GM12878 (cell line): ENCODE data around the gene MID2. TPM values are rescaled to one million over a fixed set of nuclear protein-coding genes. Genes with fewer than 3 reads are reported as not detected.

ENCODE experiments used
- ATAC-seq: fragments of 200-7000 bp; cut with Tn5 transposase; 3 replicates; pipeline ENCODE4 v1.9.1; 2020; ENCODE audit warnings: mild to moderate bottlenecking, moderate library complexity
- BruUV-seq: library from RNA; stranded (reverse); fragments of 400-500 nt; replicated peaks from 2 replicates; lab custom pipeline; 2021; lab: Mats Ljungman, UMichigan
- CTCF ChIA-PET: fragments of 300-600 bp; sonication (Branson Sonifier 250); formaldehyde crosslinking; extraction: SDS; loops from one replicate; lab custom pipeline; 2021; ENCODE audit warnings: inconsistent platforms; lab: Yijun Ruan, JAX
- POLR2A ChIA-PET: fragments of 350-600 bp; formaldehyde crosslinking; extraction: SDS; loops from one replicate; lab custom pipeline; 2021; ENCODE audit warnings: inconsistent platforms; lab: Charles Lee
- RAD21 ChIA-PET: fragments of 300-600 bp; sonication (Branson Sonifier 250); formaldehyde crosslinking; loops from one replicate; lab custom pipeline; 2023; ENCODE audit warnings: antibody characterized with exemption; ENCODE audit not compliant: unreplicated experiment; lab: Charles Lee
- SMC1A ChIA-PET: fragments of 300-600 bp; sonication (Branson Sonifier 250); formaldehyde crosslinking; loops from one replicate; lab custom pipeline; 2023; ENCODE audit not compliant: unreplicated experiment, uncharacterized antibody; lab: Charles Lee
- DNase-seq: peaks from one replicate; pipeline ENCODE4 v3.0.0-alpha.2; 2011; ENCODE audit warnings: low read depth, low spot score
- FAIRE-seq: peaks from 3 replicates; lab custom pipeline; 2011; peaks lifted over from hg19 to GRCh38; lab: Jason Lieb, UNC
- H2AFZ ChIP-seq: 2 replicates; pipeline ENCODE4 v1.6.0; 2011; ENCODE audit warnings: low read depth, low read length, control low read depth; ENCODE audit not compliant: control insufficient read depth
- H3K27ac ChIP-seq: 2 replicates; pipeline ENCODE4 v1.5.1; 2011; ENCODE audit warnings: control low read depth; ENCODE audit not compliant: control insufficient read depth, insufficient read depth
- H3K27me3 ChIP-seq, 2 experiments: replicated peaks in 1 of 2; 2 replicates each; pipeline versions ENCODE4 v1.6.0 to v1.6.1; 2011; ENCODE audit warnings: low read length in 1 of 2; ENCODE audit not compliant: control insufficient read depth in 2 of 2, insufficient read depth in 2 of 2
- H3K36me3 ChIP-seq, 2 experiments: 2 replicates each; pipeline ENCODE4 v1.5.1; 2011; ENCODE audit warnings: low read length in 1 of 2; ENCODE audit not compliant: control insufficient read depth in 2 of 2, insufficient read depth in 2 of 2
- H3K4me1 ChIP-seq: 2 replicates; pipeline ENCODE4 v1.6.1; 2011; ENCODE audit warnings: mild to moderate bottlenecking, low read length, moderate library complexity, mixed read lengths; ENCODE audit not compliant: control insufficient read depth, insufficient read depth
- H3K4me2 ChIP-seq: 2 replicates; pipeline ENCODE4 v1.6.0; 2011; ENCODE audit warnings: control low read depth; ENCODE audit not compliant: control insufficient read depth, insufficient read depth
- H3K4me3 ChIP-seq: fragments of 200-600 bp; sonication (generic); 2 replicates; pipeline ENCODE4 v1.5.1; 2016
- H3K79me2 ChIP-seq: 2 replicates; pipeline ENCODE4 v1.6.0; 2011; ENCODE audit warnings: low read length; ENCODE audit not compliant: control insufficient read depth, insufficient read depth
- H3K9ac ChIP-seq: 2 replicates; pipeline ENCODE4 v1.8.0; 2011; ENCODE audit warnings: low read length, control low read depth, mixed read lengths; ENCODE audit not compliant: control insufficient read depth, insufficient read depth
- H3K9me3 ChIP-seq: replicated peaks from 3 replicates; pipeline ENCODE4 v1.5.1; 2011; ENCODE audit warnings: mild to moderate bottlenecking, low read length; ENCODE audit not compliant: control insufficient read depth, insufficient read depth
- H4K20me1 ChIP-seq: 2 replicates; pipeline ENCODE4 v1.6.0; 2011; ENCODE audit not compliant: control insufficient read depth, insufficient read depth
- ASH2L ChIP-seq: fragments of 300-600, 200-600 bp; sonication (generic); IDR thresholded peaks from 2 replicates; pipeline ENCODE4 v1.6.1; 2017; ENCODE audit warnings: low read depth, mild to moderate bottlenecking, borderline replicate concordance
- BMI1 ChIP-seq: fragments of 450-650 bp; IDR thresholded peaks from 2 replicates; pipeline ENCODE4 v1.6.1; 2016; ENCODE audit warnings: mild to moderate bottlenecking, moderate library complexity, borderline replicate concordance
- CREB1 ChIP-seq: IDR thresholded peaks from 2 replicates; pipeline ENCODE4 v1.6.1; 2012; ENCODE audit warnings: low read depth, mild to moderate bottlenecking, inconsistent platforms
- EED ChIP-seq: sonication (generic); IDR thresholded peaks from 2 replicates; pipeline ENCODE4 v1.6.1; 2016; ENCODE audit warnings: antibody characterized with exemption, low read depth
- NKRF ChIP-seq: fragments of 450-650 bp; conservative IDR thresholded peaks from 2 replicates; pipeline ENCODE4 v1.6.1; 2017; ENCODE audit warnings: mild to moderate bottlenecking, moderate library complexity
- RFX5 ChIP-seq: IDR thresholded peaks from 2 replicates; pipeline ENCODE4 v1.6.1; 2011; ENCODE audit warnings: low read depth, low read length, improper control_type of control experiment
- TCF3 ChIP-seq: IDR thresholded peaks from 2 replicates; pipeline ENCODE4 v1.6.1; 2012; ENCODE audit warnings: low read depth, mild to moderate bottlenecking, low read length, borderline replicate concordance; ENCODE audit not compliant: insufficient read depth
- WGBS: methylation state at CpG from one replicate; pipeline ENCODE4 v1.1.6; 2016; ENCODE audit warnings: low lambda C conversion rate; ENCODE audit not compliant: insufficient replicate concordance, insufficient coverage; ENCODE audit errors: missing lambda C conversion rate; 5-methylcytosine and 5-hydroxymethylcytosine counted together
- in situ Hi-C: fragments of 300-500 bp; cut with MboI; formaldehyde crosslinking; loops from 9 replicates; pipeline ENCODE4 v1.14.3; 2018; ENCODE audit warnings: mixed read lengths
- intact Hi-C: fragments of 100-400 bp; cut with micrococcal nuclease; formaldehyde crosslinking; loops from one replicate; pipeline ENCODE4 v1.14.2; 2022; ENCODE audit not compliant: unreplicated experiment
- polyA plus RNA-seq, 11 experiments: library from polyadenylated mRNA; depleted of rRNA in 4 of 11; unstranded in 6 of 11; stranded (reverse) in 5 of 11; fragments of >200 nt; fragmentation: Nextera tagmentation in 4 of 11; fragmentation: Illumina TruSeq in 1 of 11; extraction: Ambion mirVana in 4 of 11; extraction: Trizol in 1 of 11; gene quantifications; 1 replicate in 1 of 11; 2 replicates in 10 of 11; pipeline versions ENCODE4 v1.2.1 to v1.2.3, GENCODE V29; 2011 to 2016; ENCODE audit warnings: inconsistent platforms in 2 of 11, missing spikeins in 2 of 11, low read depth in 1 of 11
- total RNA-seq, 4 experiments: library from RNA; depleted of rRNA in 3 of 4; stranded (reverse); fragments of >200 nt in 3 of 4; fragmentation: Illumina TruSeq in 1 of 4; extraction: Trizol in 1 of 4; gene quantifications; 2 replicates each; pipeline versions ENCODE4 v1.2.1 to v1.2.3, GENCODE V29; 2013 to 2021

The MID2 gene
- total and polyA plus RNA-seq, 10 of the 15 experiments (the other 5 are each of a cell fraction or from before 2014, with no cell fraction given): 0.04 to 0.21 TPM; not detected in 8

- Histone ChIP-seq H3K9me3 (no peaks in the 10 kb centered on the region), H3K4me3 (no peak overlapping the region), H3K27ac (no peak overlapping the region), H4K20me1 (no peaks in the 10 kb centered on the region; the same call in 1 of the 2 replicates), H3K9ac (no peak overlapping the region), H3K79me2 (no peaks in the 10 kb centered on the region), H2AFZ (no peak overlapping the region), H3K4me2 (peak overlapping the region; percentile 38), H3K36me3 (no peaks in the 10 kb centered on the region), H3K27me3 (0 out of 4 replicates have a peak, but pooled peaks cover 0 to 4% of the 10 kb centered on the region in 2 experiments), H3K4me1 (no peaks in the 10 kb centered on the region)
- SMC1A ChIA-PET: no interaction called here
- CTCF ChIA-PET: no interaction called here
- 39% methylated on average over 80 of the region's 100 CpGs for WGBS
- RAD21 ChIA-PET: no interaction called here
- DNase-seq (no peak), ATAC-seq (peak; percentile 78), FAIRE-seq (no peak)
- POLR2A ChIA-PET: no interaction called here
- no TSS peak for BruUV-seq
- intact Hi-C loops (no loop called here), in situ Hi-C loops (no loop called here)
- no peak for TF ChIP-seq EED
- TF ChIP-seq ASH2L: no peak
- TF ChIP-seq NKRF: no peak
- no peak for TF ChIP-seq RFX5
- TF ChIP-seq TCF3: no peak
- no peak for TF ChIP-seq CREB1
- TF ChIP-seq BMI1: no peak
Measured at GRCh38 chrX:107826238-107827029, 768 bp downstream of the MID2 start.
